Panc1 (cell line): ENCODE measurements around the gene FAT1.

Source experiments
- CTCF ChIP-seq: fragments of 450-650 bp; IDR thresholded peaks from 2 replicates; pipeline ENCODE4 v1.5.1; 2017; ENCODE audit warnings: mild to moderate bottlenecking
- POLR2AphosphoS5 ChIP-seq: IDR thresholded peaks from 2 replicates; pipeline ENCODE4 v1.6.1; 2012; ENCODE audit warnings: mild to moderate bottlenecking, low read depth, low read length, moderate library complexity
- REST ChIP-seq, 2 experiments: IDR thresholded peaks; 2 replicates each; pipeline ENCODE4 v1.6.1; 2011 to 2012; ENCODE audit warnings: low read depth in 2 of 2, control low read depth in 1 of 2, low read length in 1 of 2, mild to moderate bottlenecking in 1 of 2, moderate library complexity in 1 of 2; ENCODE audit not compliant: insufficient read depth in 1 of 2
- SIN3A ChIP-seq: IDR thresholded peaks from 2 replicates; pipeline ENCODE4 v1.6.1; 2012; ENCODE audit warnings: low read depth, mild to moderate bottlenecking, low read length, moderate library complexity, borderline replicate concordance; ENCODE audit not compliant: insufficient read depth
- TCF7L2 ChIP-seq: IDR thresholded peaks from 2 replicates; pipeline ENCODE4 v1.6.1; 2011; ENCODE audit warnings: mild to moderate bottlenecking, low read depth, low read length, inconsistent platforms

GRCh38 chr4:186737427-186737826 is 13.8 kb upstream of the FAT1 start:
- TF ChIP-seq POLR2AphosphoS5, result no peak
- TF ChIP-seq CTCF, result peak; percentile 34
- no peak for TF ChIP-seq REST (IDR thresholded peaks at IDR 0.05; ENCODE audit: insufficient read depth in 1 of 2, low read depth in 2 of 2, low read length in 1 of 2)
- TF ChIP-seq SIN3A, result no peak
- no peak for TF ChIP-seq TCF7L2
